WERI-Rb-1 (cell line): ENCODE data around the gene DEK.

Experiments used
- DNase-seq: peaks from one replicate; pipeline ENCODE4 v3.0.0-alpha.2; 2020
- H3K27ac ChIP-seq: fragments of 250-450 bp; sonication (Bioruptor Pico); 2 replicates; pipeline ENCODE4 v1.5.1; 2020; ENCODE audit warnings: mild to moderate bottlenecking, moderate library complexity
- H3K27me3 ChIP-seq: fragments of 250-450 bp; sonication (Bioruptor Pico); 2 replicates; pipeline ENCODE4 v1.5.1; 2021; ENCODE audit warnings: mild to moderate bottlenecking, low read depth, moderate library complexity; ENCODE audit not compliant: insufficient read depth, severe bottlenecking
- H3K36me3 ChIP-seq: fragments of 250-450 bp; sonication (Bioruptor Pico); 2 replicates; pipeline ENCODE4 v1.5.1; 2020; ENCODE audit warnings: mild to moderate bottlenecking, moderate library complexity
- H3K4me3 ChIP-seq: 2 replicates; pipeline ENCODE4 v1.5.1; 2011; ENCODE audit warnings: low read depth, mild to moderate bottlenecking, control low read depth, low read length
- H3K9me3 ChIP-seq: fragments of 250-450 bp; sonication (Bioruptor Pico); 2 replicates; pipeline ENCODE4 v1.5.1; 2021; ENCODE audit warnings: mild to moderate bottlenecking, moderate library complexity; ENCODE audit not compliant: severe bottlenecking
- TF ChIP-seq, protein P1 (sequence below): IDR thresholded peaks from 2 replicates; pipeline ENCODE4 v1.5.1; 2011; ENCODE audit warnings: low read depth, mild to moderate bottlenecking, control low read depth, inconsistent platforms, low read length

The DEK gene

DNA sequence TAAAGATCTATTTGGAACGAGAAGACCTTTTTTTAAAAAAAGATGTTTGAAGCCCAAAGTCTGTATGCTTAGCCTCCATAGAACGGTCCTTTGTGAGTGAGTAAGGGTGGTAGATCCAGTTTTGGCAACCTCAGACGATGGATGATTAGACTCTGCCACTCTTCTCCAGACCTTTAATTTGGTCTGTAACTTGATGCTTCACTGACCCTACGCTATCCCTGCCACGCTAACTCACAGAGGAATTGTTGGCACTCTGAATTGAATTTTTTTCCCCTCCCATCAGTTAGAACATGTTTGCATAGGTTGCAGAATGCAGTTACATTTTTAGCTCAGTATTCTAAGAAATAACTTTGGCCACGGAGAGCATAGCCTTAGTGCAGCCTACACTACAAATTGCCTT is 15.8 kb upstream of the DEK start:
- TF ChIP-seq, protein P1, sequence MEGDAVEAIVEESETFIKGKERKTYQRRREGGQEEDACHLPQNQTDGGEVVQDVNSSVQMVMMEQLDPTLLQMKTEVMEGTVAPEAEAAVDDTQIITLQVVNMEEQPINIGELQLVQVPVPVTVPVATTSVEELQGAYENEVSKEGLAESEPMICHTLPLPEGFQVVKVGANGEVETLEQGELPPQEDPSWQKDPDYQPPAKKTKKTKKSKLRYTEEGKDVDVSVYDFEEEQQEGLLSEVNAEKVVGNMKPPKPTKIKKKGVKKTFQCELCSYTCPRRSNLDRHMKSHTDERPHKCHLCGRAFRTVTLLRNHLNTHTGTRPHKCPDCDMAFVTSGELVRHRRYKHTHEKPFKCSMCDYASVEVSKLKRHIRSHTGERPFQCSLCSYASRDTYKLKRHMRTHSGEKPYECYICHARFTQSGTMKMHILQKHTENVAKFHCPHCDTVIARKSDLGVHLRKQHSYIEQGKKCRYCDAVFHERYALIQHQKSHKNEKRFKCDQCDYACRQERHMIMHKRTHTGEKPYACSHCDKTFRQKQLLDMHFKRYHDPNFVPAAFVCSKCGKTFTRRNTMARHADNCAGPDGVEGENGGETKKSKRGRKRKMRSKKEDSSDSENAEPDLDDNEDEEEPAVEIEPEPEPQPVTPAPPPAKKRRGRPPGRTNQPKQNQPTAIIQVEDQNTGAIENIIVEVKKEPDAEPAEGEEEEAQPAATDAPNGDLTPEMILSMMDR: no peak
- Histone ChIP-seq H3K36me3 (no peaks in the 10 kb centered on the region), H3K27me3 (no peaks in the 10 kb centered on the region), H3K27ac (no peak overlapping the region), H3K4me3 (no peak overlapping the region), H3K9me3 (no peaks in the 10 kb centered on the region)
- no peak for DNase-seq

DNA sequence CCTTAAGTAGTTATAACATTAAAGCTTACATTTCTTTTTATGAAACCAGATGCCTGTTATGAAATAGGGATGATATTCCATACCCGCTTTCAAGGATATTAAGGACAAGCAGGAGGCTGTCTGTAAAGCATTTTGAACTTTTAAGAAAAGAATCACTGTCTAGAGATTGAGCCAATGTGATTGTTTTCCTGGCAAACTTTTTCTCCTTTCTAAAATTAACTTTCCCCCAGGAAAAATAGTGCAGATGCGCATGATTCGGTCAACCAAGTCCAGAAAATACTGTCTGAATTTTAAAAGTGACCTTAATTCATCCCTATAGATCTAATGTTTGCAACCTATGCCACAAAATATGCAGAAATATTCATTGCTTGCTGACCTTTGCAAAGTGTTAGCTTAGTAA is 15.1 kb upstream of the DEK start:
- no peaks in the 10 kb centered on the region for H3K36me3 ChIP-seq
- DNase-seq: no peak
- no peak overlapping the region for H3K4me3 ChIP-seq
- H3K9me3 ChIP-seq: no peaks in the 10 kb centered on the region
- H3K27ac ChIP-seq: no peak overlapping the region
- TF ChIP-seq, protein P1: no peak
- H3K27me3 ChIP-seq: no peaks in the 10 kb centered on the region

- no peaks in the 10 kb centered on the region for H3K9me3 ChIP-seq
- no peak overlapping the region for H3K27ac ChIP-seq
- no peaks in the 10 kb centered on the region for H3K36me3 ChIP-seq
- H3K27me3 ChIP-seq: no peaks in the 10 kb centered on the region
- peak overlapping the region; percentile 93 for H3K4me3 ChIP-seq
- peak; percentile 61 for DNase-seq
- TF ChIP-seq, protein P1: no peak
Measured at GRCh38 chr6:18277237-18278006, 13.1 kb upstream of the DEK start.

DNA sequence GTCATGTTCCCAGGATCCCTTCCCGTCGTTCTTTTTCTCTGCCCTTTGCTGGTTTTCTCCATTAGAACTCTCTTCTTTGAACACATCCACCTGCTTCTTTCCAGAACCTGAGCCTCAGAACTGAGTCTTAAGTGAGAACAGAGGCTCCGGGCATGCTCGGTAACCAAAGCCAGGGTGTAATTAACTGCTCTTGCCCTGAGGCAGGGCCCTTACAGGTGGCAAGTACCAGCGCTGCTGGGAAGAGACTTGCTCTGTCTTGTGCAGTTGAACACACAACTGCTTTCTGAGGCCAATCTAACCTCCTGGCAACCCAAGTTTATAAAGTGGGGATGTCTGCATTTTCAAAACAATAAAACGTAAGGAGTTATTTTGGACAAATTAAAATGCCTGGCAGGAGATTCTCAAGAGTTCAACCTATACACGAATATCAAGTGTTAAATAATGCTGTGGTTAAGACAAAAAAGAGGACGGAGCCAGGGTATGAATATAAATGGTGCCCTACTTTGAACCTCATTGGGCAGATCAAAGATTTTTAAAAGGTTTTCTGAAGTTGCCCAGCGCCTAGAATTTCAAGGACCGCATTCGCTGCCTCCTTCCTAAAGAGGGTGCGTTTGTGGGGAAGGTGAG is 12.4 kb upstream of the DEK start:
- Histone ChIP-seq H3K27ac (no peak overlapping the region), H3K36me3 (no peaks in the 10 kb centered on the region), H3K4me3 (peak overlapping the region; percentile 93), H3K27me3 (no peaks in the 10 kb centered on the region), H3K9me3 (no peaks in the 10 kb centered on the region)
- TF ChIP-seq, protein P1: no peak
- peak; percentile 34 for DNase-seq

DNA sequence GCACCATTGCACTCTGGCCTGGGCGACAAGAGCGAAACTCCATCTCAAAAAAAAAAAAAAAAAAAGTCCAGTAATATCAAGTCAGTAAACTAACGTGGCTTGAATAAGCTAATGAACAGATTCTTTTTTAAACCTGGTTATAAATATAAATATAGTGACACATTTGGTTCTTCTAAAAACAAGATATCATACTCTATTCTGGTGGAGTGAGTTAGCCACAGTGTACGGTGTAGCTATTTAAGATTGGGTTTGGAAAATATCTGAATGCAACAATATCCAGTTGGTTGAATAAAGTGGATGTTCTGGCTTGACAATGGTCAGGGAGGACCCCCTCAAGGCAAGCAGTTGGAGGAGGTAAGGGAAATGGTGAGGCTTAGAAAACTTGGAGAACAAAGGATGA is 5.9 kb upstream of the DEK start:
- DNase-seq: no peak
- no peak overlapping the region for H3K4me3 ChIP-seq
- no peak overlapping the region for H3K27ac ChIP-seq
- no peaks in the 10 kb centered on the region for H3K27me3 ChIP-seq
- H3K9me3 ChIP-seq: peaks cover 8% of the 10 kb centered on the region
- TF ChIP-seq, protein P1: no peak
- H3K36me3 ChIP-seq: no peaks in the 10 kb centered on the region
